ENCODE measurements around the gene PNLIPRP1. TPM values are rescaled to one million over a fixed set of nuclear protein-coding genes. Genes with fewer than 3 reads are reported as not detected.

PNLIPRP1 gene
- total RNA-seq, 1 donor from 2014 or later: not detected

- DNase-seq (ENCODE audit: low spot score): no peak
- intact Hi-C loops (cut with DNase I): no loop called here
Observed at GRCh38 chr10:116626815-116627214, 36.1 kb downstream of the PNLIPRP1 start.

GRCh38 chr10:116627386-116627933 lies 36.7 kb downstream of the PNLIPRP1 start:
- intact Hi-C loops (cut with DNase I): no loop called here
- no peak for DNase-seq (ENCODE audit: low spot score)

- DNase-seq (ENCODE audit: low spot score): no peak
Observed at GRCh38 chr10:116629340-116629739, 38.6 kb downstream of the PNLIPRP1 start.

GRCh38 chr10:116630020-116630419 lies 39.3 kb downstream of the PNLIPRP1 start:
- DNase-seq (ENCODE audit: low spot score): no peak
- intact Hi-C loops (cut with DNase I): no loop called here

More at GRCh38 chr10:116629340-116629739, 38.6 kb downstream of the PNLIPRP1 start:
- intact Hi-C loops (cut with DNase I): no loop called here

- intact Hi-C loops (cut with DNase I): no loop called here
- DNase-seq (ENCODE audit: low spot score): no peak
Observed at GRCh38 chr10:116631871-116632295, 41.1 kb downstream of the PNLIPRP1 start.

GRCh38 chr10:116632596-116633215 lies 41.9 kb downstream of the PNLIPRP1 start:
- no peak for DNase-seq (ENCODE audit: low spot score)
- intact Hi-C loops (cut with DNase I): no loop called here

- DNase-seq (ENCODE audit: low spot score): no peak
- intact Hi-C loops (cut with DNase I): no loop called here
Observed at GRCh38 chr10:116633216-116633600, 42.4 kb downstream of the PNLIPRP1 start.

GRCh38 chr10:116634126-116634975 lies 43.6 kb downstream of the PNLIPRP1 start:
- intact Hi-C loops (cut with DNase I): no loop called here
- DNase-seq (ENCODE audit: low spot score): no peak

- intact Hi-C loops (cut with DNase I): no loop called here
- DNase-seq (ENCODE audit: low spot score): no peak
Observed at GRCh38 chr10:116636385-116636784, 45.6 kb downstream of the PNLIPRP1 start.

- no peak for DNase-seq (ENCODE audit: low spot score)
Observed at GRCh38 chr10:116636976-116637375, 46.2 kb downstream of the PNLIPRP1 start.

GRCh38 chr10:116637830-116638229 lies 47.1 kb downstream of the PNLIPRP1 start:
- DNase-seq (ENCODE audit: low spot score): no peak
- intact Hi-C loops (cut with DNase I): no loop called here

More at GRCh38 chr10:116636976-116637375, 46.2 kb downstream of the PNLIPRP1 start:
- intact Hi-C loops (cut with DNase I): no loop called here

GRCh38 chr10:116646502-116646901 lies 55.7 kb downstream of the PNLIPRP1 start:
- no peak for DNase-seq (ENCODE audit: low spot score)
- intact Hi-C loops (cut with DNase I): no loop called here

GRCh38 chr10:116648903-116649302 lies 58.1 kb downstream of the PNLIPRP1 start:
- intact Hi-C loops (cut with DNase I): no loop called here
- DNase-seq (ENCODE audit: low spot score): no peak

GRCh38 chr10:116653885-116654284 lies 63.1 kb downstream of the PNLIPRP1 start:
- DNase-seq (ENCODE audit: low spot score): no peak
- intact Hi-C loops (cut with DNase I): no loop called here

GRCh38 chr10:116654816-116655215 lies 64.1 kb downstream of the PNLIPRP1 start:
- intact Hi-C loops (cut with DNase I): no loop called here
- DNase-seq (ENCODE audit: low spot score): no peak

GRCh38 chr10:116655568-116655967 lies 64.8 kb downstream of the PNLIPRP1 start:
- intact Hi-C loops (cut with DNase I): no loop called here

GRCh38 chr10:116656044-116656443 lies 65.3 kb downstream of the PNLIPRP1 start:
- intact Hi-C loops (cut with DNase I): no loop called here

More at GRCh38 chr10:116655568-116655967, 64.8 kb downstream of the PNLIPRP1 start:
- no peak for DNase-seq (ENCODE audit: low spot score)

GRCh38 chr10:116657863-116658551 lies 67.2 kb downstream of the PNLIPRP1 start:
- intact Hi-C loops (cut with DNase I): no loop called here
- no peak for DNase-seq (ENCODE audit: low spot score)

More at GRCh38 chr10:116656044-116656443, 65.3 kb downstream of the PNLIPRP1 start:
- DNase-seq (ENCODE audit: low spot score): no peak
